ENCODE results near the gene IQGAP1.
"Not testable (repeated sequence)": the region's sequence is repeated elsewhere in the genome, so short reads cannot be mapped to it uniquely, and the experiment has no call there.

The IQGAP1 gene

DNA sequence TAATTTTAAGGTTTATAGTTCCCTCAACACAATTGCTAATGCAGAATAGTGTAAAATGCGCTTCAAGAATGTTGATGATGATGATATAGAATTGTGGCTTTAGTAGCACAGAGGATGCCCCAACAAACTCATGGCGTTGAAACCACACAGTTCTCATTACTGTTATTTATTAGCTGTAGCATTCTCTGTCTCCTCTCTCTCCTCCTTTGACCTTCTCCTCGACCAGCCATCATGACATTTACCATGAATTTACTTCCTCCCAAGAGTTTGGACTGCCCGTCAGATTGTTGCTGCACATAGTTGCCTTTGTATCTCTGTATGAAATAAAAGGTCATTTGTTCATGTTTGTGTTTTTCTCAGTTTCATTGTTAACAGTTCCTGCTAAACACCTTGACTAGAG, 113.9 kb downstream of the IQGAP1 start:
- ATAC-seq: no peak
- TF ChIP-seq GLIS3 (CRISPR knock-in tag; IDR thresholded peaks at IDR 0.05) (no peak), ZC3H10 (CRISPR knock-in tag; IDR thresholded peaks at IDR 0.05) (no peak), RARB (CRISPR knock-in tag; IDR thresholded peaks at IDR 0.05) (no peak), ZNF565 (CRISPR knock-in tag; conservative IDR thresholded peaks at IDR 0.05; ENCODE audit: low read depth) (no peak), ZFP3 (CRISPR knock-in tag; IDR thresholded peaks at IDR 0.05) (no peak)

- not testable (repeated sequence) for ATAC-seq
These were observed 122.7 kb downstream of the IQGAP1 start for GRCh38 chr15:90510781-90511180.

GRCh38 chr15:90511211-90511618, 123.2 kb downstream of the IQGAP1 start:
- not testable (repeated sequence) for ATAC-seq

DNA sequence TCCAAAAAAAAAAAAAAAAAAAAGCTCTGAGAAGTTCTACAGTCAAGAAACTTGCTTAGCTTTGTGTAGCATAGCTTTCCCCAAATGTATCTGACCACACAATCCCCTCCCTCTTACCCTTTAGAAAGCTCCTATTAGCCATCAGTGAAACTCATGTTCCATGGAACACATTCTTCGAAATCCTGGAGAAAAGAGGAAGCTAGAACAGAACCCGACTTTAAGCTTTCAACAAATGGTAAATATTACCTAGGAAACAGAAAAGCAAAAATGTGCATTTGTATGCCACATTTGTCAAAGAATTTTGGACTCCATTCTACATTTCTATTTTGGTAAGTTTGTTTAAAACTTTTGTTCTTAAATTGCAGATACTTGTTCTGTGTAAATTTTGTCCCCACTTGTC, 124.2 kb downstream of the IQGAP1 start:
- TF ChIP-seq ARNTL (CRISPR knock-in tag; IDR thresholded peaks at IDR 0.05; ENCODE audit: borderline replicate concordance, low read depth) (no peak), ZFP30 (CRISPR knock-in tag; IDR thresholded peaks at IDR 0.05) (no peak), BACH2 (CRISPR knock-in tag; IDR thresholded peaks at IDR 0.05; ENCODE audit: borderline replicate concordance) (no peak), ISL1 (CRISPR knock-in tag; IDR thresholded peaks at IDR 0.05) (no peak), SNAI2 (CRISPR knock-in tag; IDR thresholded peaks at IDR 0.05) (no peak), CSDC2 (CRISPR knock-in tag; IDR thresholded peaks at IDR 0.05) (no peak), TSHZ2 (CRISPR knock-in tag; IDR thresholded peaks at IDR 0.05) (no peak)
- no peak for ATAC-seq

DNA sequence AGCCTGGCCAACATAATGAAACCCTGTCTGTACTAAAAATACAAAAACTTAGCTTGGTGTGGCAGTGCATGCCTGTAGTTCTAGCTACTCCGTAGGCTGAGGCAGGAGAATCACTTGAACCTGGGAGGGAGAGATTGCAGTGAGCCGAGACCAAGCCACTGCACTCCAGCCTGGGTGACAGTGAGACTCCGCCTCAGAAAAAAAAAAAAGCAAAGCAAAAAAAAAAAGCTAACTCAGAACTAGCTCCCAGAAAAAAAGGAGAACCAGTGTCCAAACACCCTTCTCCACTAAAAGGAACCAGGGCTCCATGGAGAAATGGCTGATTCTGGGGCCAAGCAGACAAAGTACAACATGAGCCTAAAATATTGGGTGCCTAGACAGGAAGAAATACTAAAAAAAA, 124.9 kb downstream of the IQGAP1 start:
- TF ChIP-seq CREB5 (CRISPR knock-in tag; IDR thresholded peaks at IDR 0.05; ENCODE audit: low read depth): no peak
- TF ChIP-seq BACH2 (CRISPR knock-in tag; IDR thresholded peaks at IDR 0.05; ENCODE audit: borderline replicate concordance): no peak
- TF ChIP-seq, protein P1, sequence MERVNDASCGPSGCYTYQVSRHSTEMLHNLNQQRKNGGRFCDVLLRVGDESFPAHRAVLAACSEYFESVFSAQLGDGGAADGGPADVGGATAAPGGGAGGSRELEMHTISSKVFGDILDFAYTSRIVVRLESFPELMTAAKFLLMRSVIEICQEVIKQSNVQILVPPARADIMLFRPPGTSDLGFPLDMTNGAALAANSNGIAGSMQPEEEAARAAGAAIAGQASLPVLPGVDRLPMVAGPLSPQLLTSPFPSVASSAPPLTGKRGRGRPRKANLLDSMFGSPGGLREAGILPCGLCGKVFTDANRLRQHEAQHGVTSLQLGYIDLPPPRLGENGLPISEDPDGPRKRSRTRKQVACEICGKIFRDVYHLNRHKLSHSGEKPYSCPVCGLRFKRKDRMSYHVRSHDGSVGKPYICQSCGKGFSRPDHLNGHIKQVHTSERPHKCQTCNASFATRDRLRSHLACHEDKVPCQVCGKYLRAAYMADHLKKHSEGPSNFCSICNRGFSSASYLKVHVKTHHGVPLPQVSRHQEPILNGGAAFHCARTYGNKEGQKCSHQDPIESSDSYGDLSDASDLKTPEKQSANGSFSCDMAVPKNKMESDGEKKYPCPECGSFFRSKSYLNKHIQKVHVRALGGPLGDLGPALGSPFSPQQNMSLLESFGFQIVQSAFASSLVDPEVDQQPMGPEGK (CRISPR knock-in tag; IDR thresholded peaks at IDR 0.05; ENCODE audit: borderline replicate concordance): no peak
- no peak for TF ChIP-seq ZNF70 (CRISPR knock-in tag; IDR thresholded peaks at IDR 0.05)
- no peak for TF ChIP-seq ZNF565 (CRISPR knock-in tag; conservative IDR thresholded peaks at IDR 0.05; ENCODE audit: low read depth)
- TF ChIP-seq OSR1 (CRISPR knock-in tag; IDR thresholded peaks at IDR 0.05): no peak
- no peak for TF ChIP-seq CSRNP3 (CRISPR knock-in tag; IDR thresholded peaks at IDR 0.05)
- TF ChIP-seq ZC3H10 (CRISPR knock-in tag; IDR thresholded peaks at IDR 0.05): no peak
- TF ChIP-seq, protein P2, sequence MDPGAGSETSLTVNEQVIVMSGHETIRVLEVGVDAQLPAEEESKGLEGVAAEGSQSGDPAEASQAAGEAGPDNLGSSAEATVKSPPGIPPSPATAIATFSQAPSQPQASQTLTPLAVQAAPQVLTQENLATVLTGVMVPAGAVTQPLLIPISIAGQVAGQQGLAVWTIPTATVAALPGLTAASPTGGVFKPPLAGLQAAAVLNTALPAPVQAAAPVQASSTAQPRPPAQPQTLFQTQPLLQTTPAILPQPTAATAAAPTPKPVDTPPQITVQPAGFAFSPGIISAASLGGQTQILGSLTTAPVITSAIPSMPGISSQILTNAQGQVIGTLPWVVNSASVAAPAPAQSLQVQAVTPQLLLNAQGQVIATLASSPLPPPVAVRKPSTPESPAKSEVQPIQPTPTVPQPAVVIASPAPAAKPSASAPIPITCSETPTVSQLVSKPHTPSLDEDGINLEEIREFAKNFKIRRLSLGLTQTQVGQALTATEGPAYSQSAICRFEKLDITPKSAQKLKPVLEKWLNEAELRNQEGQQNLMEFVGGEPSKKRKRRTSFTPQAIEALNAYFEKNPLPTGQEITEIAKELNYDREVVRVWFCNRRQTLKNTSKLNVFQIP (CRISPR knock-in tag; IDR thresholded peaks at IDR 0.05; ENCODE audit: borderline replicate concordance, low read depth): no peak
- no peak for ATAC-seq
